ENCODE results near the gene VPS52. TPM values are rescaled to one million over a fixed set of nuclear protein-coding genes. Genes with fewer than 3 reads are reported as not detected.
A peak's percentile ranks its signal among the peaks of the same experiment; 100 is the strongest.

VPS52 gene
- total RNA-seq, 2 donors from 2014 or later: 19.0 to 31.7 TPM

DNA sequence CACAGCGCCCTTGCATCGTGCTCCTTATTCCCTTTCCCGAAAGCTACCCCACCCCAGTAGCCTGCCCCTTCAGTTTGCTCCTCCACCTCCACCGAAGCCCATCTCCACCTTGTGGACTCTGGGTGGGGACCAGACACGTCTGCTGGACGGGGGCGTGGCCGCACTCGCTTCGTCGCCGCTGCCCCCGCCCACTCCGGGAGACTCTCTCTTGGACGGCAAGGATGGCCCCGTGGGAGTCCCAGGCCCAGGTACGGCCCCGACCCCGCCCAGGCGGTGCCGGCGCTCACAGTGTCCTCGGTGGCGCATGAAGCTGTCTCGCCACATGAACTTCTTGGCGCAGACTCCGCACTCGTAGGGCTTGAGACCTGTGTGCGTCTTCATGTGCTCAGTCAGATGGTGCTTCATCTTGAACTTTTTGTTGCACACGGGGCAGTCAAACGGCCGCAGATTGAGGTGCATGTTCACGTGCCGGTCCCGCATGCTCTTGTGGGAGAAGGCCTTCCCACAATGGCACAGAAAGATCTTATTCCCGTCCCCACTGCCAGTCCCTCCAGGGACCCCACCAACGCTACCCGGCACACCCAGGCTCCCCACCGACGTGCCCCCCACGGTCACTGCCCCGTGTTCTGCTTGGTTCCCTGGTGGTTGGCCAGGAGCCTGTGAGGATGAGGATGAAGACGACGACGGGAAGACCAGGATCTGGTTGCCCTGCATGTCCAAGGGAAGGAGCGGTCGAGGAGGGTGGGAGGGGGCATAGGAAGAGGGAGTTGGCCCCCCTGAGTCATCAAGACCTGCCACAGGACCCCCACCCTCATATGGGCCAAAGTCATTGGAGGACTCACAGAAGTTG is 43.5 kb upstream of the VPS52 start:
- Histone ChIP-seq H3K4me3 (peak overlapping the region; percentile 75 to 80), H3K27ac (peak overlapping the region; percentile 89 to 91), H3K36me3 (peaks cover 21% of the 10 kb centered on the region), H3K9me3 (no peaks in the 10 kb centered on the region), H3K27me3 (no peaks in the 10 kb centered on the region), H3K4me1 (peaks cover 0 to 64% of the 10 kb centered on the region in 2 donors)
- TF ChIP-seq, protein P1, sequence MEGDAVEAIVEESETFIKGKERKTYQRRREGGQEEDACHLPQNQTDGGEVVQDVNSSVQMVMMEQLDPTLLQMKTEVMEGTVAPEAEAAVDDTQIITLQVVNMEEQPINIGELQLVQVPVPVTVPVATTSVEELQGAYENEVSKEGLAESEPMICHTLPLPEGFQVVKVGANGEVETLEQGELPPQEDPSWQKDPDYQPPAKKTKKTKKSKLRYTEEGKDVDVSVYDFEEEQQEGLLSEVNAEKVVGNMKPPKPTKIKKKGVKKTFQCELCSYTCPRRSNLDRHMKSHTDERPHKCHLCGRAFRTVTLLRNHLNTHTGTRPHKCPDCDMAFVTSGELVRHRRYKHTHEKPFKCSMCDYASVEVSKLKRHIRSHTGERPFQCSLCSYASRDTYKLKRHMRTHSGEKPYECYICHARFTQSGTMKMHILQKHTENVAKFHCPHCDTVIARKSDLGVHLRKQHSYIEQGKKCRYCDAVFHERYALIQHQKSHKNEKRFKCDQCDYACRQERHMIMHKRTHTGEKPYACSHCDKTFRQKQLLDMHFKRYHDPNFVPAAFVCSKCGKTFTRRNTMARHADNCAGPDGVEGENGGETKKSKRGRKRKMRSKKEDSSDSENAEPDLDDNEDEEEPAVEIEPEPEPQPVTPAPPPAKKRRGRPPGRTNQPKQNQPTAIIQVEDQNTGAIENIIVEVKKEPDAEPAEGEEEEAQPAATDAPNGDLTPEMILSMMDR (IDR thresholded peaks at IDR 0.05): no peak
- no peak for DNase-seq (ENCODE audit: low spot score)

DNA sequence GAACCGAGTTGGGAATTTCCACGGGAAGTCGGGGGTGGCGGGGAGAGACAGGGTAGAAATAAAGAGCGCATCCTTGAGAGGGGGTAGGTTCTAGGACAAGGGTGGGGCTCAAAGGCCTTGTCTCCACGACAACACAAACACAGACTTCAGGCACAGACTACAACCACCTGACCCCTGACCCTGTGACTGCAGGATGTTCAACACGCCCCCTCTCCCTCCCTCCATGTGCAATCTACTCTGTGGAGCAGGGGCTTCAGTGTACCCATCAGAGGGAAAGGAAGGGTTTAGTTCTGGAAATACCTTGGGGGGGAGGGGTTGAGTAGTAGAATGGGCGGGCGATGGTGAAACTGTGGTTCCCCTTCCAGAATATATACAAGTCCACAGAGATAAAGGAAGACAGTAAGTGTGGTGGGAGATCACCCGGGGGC is 42.9 kb upstream of the VPS52 start:
- Histone ChIP-seq H3K27ac (peak overlapping the region; percentile 89 to 91), H3K36me3 (peaks cover 15% of the 10 kb centered on the region), H3K4me1 (peaks cover 0 to 57% of the 10 kb centered on the region in 2 donors), H3K4me3 (peak overlapping the region; percentile 75 to 80), H3K9me3 (no peaks in the 10 kb centered on the region), H3K27me3 (no peaks in the 10 kb centered on the region)
- DNase-seq (ENCODE audit: low spot score): peak; percentile 85
- TF ChIP-seq, protein P1 (IDR thresholded peaks at IDR 0.05): no peak

DNA sequence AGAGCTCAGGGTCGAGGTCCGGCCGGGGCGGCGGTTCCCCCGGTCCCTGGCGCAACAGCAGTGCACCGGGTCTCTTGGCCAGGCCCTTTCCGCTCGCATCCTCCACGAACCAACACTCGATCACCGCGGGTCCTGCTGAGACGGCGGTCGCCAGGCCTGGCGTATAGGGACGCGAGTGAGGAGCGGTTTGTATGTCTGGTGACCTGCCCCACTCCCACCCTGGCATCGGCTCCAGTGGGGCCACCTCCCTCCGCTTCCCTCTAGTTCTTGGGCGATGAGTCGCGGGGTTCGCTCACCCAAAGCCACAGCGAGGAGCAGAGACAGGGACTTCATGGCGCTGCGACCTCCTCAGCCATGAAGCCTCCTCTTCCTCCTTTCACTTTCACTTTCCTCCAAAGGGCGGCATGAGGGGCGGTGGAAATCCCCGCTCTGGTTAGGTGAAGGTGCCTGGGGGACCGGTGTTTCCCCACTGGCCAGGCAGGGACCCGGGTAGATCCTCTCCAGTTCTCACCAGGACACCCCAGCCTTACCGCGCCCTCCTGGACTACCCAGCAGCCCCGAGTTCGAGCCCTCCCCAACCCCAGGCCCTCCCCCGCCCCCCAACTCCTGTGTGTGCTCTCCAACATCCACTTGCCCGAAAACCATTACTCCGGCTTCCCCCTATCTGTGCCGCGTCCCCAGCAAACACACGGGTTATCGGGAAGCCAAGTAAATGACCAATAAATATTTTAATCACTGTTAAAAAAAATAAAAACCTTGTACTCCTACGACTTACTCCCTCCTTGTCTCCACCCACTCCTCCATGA is 42.2 kb upstream of the VPS52 start, which contains the start of gene TAPBP:
Gene TAPBP, minus strand, starts transcription at position 370 of the 806 bp plus-strand sequence. Its CDS starts 37 bp downstream, at position 333.
- H3K4me1 ChIP-seq: peaks cover 0 to 52% of the 10 kb centered on the region in 2 donors
- H3K4me3 ChIP-seq: peak within 1 kb of the TSS; percentile 75 to 80
- TF ChIP-seq, protein P1 (IDR thresholded peaks at IDR 0.05): no peak
- H3K27ac ChIP-seq: peak within 1 kb of the TSS; percentile 89 to 91
- no peaks in the 10 kb centered on the region for H3K9me3 ChIP-seq
- DNase-seq (ENCODE audit: low spot score): no peak
- no peaks in the 10 kb centered on the region for H3K27me3 ChIP-seq
- peaks cover 9% of the 10 kb centered on the region for H3K36me3 ChIP-seq

DNA sequence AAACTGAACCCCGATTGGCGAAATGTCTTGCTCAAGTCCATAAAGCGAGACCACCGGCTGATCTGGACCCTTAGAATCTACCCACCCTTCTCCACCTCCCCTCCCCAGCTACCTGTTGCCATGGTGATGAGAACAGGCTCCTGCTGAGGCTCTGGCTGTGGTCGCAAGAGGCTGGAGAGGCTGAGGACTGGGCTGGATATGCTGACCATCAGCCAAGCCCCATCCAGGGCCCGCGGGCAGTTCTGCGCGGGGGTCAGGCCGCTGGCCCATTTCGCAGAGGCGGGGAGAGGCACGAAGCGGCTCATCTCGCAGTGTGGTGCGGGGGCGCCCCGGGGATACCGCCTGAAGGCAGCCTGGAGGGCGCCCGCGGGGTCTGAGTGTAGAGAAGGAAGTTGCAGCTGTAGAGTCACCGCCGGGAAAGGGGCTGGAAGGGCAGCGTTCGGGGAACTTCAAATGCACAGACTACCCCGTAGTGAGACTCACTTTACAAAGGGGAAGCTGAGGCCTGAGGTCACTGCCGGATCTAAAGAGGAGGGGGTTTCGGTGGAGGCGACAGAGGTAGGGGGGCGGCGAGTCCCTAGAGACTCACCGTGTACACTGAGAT is 41.5 kb upstream of the VPS52 start:
- TF ChIP-seq, protein P1 (IDR thresholded peaks at IDR 0.05): no peak
- Histone ChIP-seq H3K27me3 (no peaks in the 10 kb centered on the region), H3K4me1 (peaks cover 0 to 45% of the 10 kb centered on the region in 2 donors), H3K9me3 (no peaks in the 10 kb centered on the region), H3K27ac (peak overlapping the region; percentile 89 to 91), H3K36me3 (peaks cover 3% of the 10 kb centered on the region), H3K4me3 (peak overlapping the region; percentile 75 to 80)
- peak; percentile 73 for DNase-seq (ENCODE audit: low spot score)

DNA sequence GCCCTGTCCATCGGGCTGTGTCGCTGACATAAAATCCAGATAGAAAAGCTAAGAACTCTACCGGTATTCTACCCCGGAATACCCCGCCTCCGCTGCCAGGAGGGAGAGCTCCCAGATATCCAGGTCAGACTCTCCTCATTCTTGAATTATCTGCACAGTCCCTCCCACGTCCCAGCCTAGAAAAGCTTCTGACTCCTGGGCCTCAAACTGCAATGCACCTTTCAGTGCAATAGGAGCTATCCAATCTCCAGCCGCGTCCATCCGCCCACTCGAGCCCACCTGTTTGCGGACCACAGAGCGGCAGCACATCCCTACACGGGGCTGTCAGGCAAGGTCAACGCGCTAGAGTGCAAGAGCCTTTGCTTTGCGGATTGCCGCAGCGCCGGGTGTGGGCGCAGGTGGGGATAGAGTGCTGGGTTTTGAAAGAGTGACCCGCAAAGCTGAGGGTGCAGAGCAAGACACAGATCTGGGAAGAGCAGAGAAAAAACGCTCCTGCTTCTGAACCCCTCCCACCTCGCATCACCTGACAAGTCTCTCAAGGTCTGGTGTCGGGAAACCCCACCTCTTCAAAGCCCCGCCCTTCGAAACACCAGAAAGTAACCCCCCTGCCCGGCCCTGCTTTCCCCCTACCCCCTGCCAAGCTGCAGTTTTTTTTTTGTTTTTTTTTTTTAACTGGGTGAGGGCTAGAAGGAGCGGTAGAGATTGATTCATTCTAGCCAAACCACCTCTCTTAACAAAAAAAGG is 40.9 kb upstream of the VPS52 start:
- Histone ChIP-seq H3K4me1 (peaks cover 0 to 44% of the 10 kb centered on the region in 2 donors), H3K9me3 (no peaks in the 10 kb centered on the region), H3K27ac (peak overlapping the region; percentile 89 to 91), H3K4me3 (peak overlapping the region; percentile 75 to 80), H3K36me3 (peaks cover 3% of the 10 kb centered on the region), H3K27me3 (no peaks in the 10 kb centered on the region)
- TF ChIP-seq, protein P1 (IDR thresholded peaks at IDR 0.05): no peak
- no peak for DNase-seq (ENCODE audit: low spot score)
